HG02943 (cell line): ENCODE results near the gene RAB28.

Source experiments
- ATAC-seq: cut with Tn5 transposase; IDR thresholded peaks from one replicate; pipeline ENCODE4 v1.9.1; 2021; ENCODE audit warnings: mild to moderate bottlenecking, low read depth, moderate library complexity; ENCODE audit not compliant: unreplicated experiment

Gene RAB28

GRCh38 chr4:13327991-13328390, 156.1 kb downstream of the RAB28 start:
- ATAC-seq, result no peak

DNA sequence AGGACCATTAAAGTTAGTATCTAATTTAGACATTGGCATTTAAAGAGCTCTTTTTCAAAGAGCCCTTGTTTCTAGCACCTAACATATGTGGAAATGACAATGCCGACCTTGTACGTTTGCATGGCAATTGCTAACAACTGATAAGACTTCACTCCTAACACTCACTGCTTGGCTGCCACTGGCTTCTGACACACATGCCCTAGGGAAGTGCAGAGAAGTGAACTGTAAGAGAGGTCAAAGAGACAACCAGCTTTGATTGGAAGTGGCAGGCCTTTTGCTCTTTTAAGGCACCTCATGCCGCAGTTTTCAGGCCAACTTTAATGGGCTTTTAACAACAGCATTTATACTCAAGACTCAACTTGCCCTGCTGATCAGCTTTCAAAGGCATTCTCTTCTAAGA, 158.4 kb downstream of the RAB28 start:
- no peak for ATAC-seq

DNA sequence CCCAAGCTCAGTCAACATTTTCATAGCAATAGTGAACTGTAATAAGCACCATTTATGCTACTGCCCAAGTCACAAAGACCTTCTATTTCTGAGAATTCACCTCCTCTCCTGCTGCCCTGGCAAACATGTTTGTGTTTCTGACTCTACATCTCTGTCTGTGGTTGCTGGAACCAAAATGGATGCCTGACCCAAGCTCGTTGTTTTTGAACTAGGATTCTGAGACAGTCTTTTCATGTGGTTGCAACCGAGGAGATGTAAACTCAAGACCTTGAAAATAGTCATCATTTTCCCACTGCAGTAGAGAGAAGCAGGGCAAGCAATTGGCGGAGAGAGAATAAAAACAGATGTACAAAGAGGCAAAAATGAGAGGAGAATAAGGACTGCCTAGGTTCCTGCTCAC, 160.2 kb downstream of the RAB28 start:
- no peak for ATAC-seq

- ATAC-seq, result no peak
These were observed 161.4 kb downstream of the RAB28 start for GRCh38 chr4:13322681-13323101.
